GM21360 (cell line): ENCODE data around the gene CELSR3.
A peak's percentile ranks its signal among the peaks of the same experiment; 100 is the strongest.

ENCODE experiments used
- ATAC-seq: cut with Tn5 transposase; IDR thresholded peaks from one replicate; pipeline ENCODE4 v1.9.1; 2021; ENCODE audit warnings: mild to moderate bottlenecking, moderate library complexity; ENCODE audit not compliant: unreplicated experiment

CELSR3 gene

GRCh38 chr3:48686538-48687219 is 24.0 kb upstream of the CELSR3 start:
- ATAC-seq = no peak

DNA sequence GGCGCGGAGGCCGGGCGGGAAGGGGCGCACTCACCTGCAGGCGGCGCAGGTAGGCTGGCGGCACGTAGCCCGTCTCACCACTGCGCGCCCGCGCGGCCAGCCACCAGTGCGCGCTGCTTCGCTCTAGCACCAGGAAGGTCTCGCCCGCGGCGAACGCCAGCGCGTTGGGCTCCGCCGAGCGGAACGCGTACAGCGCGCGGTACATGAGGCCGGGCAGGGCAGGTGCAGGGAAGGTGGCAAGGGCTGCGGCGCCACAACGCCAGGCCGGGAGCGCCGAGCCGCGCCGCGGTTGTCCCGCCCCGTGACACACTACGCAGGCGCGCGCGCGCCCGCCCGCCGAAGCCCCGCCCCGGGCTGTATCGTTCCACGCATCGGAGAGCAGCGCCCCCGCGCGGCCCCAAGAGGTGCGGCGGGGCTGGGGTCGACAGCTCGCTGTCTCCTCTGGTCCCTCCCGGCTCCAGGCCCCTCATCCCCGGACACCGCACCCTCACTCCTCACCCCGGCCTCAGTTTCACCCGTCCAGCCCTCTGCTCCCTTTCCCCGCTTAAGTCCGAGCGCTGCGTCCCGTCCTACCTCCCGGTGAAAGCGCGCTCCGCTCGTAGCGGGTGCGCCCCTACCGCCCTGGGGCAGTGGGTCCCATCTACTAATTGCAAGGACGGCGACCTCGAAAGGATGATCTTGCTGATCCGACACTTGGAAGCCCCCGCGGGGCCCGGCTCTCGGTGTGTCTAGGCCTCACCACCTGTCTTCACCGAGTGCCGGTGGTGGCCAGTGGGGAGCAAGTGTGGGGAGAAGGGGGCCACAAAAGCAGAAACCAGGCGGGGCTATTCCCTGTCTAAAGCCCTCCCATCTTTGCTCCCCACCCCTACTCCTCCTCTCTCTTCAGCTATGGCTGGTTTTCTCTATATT is 23.2 kb upstream of the CELSR3 start, which contains the start of gene NCKIPSD:
Gene NCKIPSD (minus strand): TSS at position 313 of the 909 bp plus-strand sequence. CDS start 108 bp downstream, at position 205.
- ATAC-seq = peak; percentile 71

GRCh38 chr3:48685293-48685602 is 22.6 kb upstream of the CELSR3 start:
- ATAC-seq = no peak

GRCh38 chr3:48684480-48685143 is 21.9 kb upstream of the CELSR3 start:
- no peak for ATAC-seq

DNA sequence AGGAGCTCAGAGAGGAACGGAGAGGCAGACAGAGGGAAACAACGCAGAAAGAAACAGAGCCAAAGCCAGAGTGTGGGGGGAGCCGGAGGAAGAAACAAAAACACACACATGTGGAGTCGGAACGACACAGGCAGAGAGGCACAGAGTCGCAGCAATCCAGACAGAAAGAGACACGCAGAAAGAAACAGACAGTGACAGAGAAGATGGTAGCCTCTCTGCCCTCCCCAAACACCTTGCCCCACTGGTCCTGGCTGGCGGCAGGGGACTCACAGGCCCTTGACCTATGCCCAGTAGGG is 21.3 kb upstream of the CELSR3 start:
- ATAC-seq = no peak

GRCh38 chr3:48682786-48683185 is 20.1 kb upstream of the CELSR3 start:
- ATAC-seq = no peak

DNA sequence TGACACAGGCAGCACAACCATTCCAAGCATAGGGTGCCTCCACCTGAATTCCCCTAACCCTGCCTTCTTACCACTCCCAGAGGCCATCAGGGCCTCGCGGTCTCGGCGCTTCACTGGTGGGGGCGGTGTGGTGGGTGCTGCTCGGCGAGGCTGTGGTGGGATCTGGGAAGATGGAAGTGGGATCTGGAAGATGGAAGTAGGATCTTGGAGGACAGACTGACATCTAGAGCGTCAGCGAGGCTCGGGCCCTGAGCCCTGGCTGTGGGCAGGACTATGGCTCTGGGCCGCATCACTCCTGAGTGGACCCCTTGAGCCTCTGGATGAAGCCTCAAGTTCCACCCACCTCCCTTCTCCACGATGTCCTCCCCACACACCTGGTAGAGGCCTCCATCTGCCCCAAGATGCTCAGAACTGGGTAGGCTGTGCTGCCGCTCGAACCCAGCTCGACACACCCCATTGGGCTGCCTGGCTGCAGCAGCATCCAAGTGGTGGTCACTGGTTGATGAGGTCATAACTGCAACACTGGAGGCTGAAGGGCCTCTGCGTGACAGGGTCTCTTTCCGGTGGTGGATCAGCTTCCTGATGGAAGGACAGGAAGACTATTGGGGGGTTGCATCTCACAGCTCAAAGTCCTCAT is 19.4 kb upstream of the CELSR3 start:
- ATAC-seq = no peak

DNA sequence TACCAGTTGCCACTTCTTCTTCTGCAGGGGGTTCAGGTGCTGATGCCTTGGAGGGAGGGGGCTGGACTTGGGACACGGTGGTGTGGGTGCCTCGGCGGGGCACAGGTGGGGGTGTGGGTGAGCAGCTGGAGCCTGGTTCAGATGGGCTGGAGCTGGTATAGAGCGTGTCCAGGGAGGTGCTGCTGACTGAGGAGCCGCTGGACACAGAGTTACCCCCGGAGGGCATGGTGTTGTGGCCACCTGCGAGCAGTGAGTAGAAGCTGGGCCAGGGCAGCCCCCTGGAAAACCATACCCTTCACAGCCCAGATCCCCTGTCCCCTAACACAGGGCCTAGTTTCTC is 18.8 kb upstream of the CELSR3 start:
- no peak for ATAC-seq

- ATAC-seq = no peak
Observed at GRCh38 chr3:48680811-48681540, 18.3 kb upstream of the CELSR3 start.

DNA sequence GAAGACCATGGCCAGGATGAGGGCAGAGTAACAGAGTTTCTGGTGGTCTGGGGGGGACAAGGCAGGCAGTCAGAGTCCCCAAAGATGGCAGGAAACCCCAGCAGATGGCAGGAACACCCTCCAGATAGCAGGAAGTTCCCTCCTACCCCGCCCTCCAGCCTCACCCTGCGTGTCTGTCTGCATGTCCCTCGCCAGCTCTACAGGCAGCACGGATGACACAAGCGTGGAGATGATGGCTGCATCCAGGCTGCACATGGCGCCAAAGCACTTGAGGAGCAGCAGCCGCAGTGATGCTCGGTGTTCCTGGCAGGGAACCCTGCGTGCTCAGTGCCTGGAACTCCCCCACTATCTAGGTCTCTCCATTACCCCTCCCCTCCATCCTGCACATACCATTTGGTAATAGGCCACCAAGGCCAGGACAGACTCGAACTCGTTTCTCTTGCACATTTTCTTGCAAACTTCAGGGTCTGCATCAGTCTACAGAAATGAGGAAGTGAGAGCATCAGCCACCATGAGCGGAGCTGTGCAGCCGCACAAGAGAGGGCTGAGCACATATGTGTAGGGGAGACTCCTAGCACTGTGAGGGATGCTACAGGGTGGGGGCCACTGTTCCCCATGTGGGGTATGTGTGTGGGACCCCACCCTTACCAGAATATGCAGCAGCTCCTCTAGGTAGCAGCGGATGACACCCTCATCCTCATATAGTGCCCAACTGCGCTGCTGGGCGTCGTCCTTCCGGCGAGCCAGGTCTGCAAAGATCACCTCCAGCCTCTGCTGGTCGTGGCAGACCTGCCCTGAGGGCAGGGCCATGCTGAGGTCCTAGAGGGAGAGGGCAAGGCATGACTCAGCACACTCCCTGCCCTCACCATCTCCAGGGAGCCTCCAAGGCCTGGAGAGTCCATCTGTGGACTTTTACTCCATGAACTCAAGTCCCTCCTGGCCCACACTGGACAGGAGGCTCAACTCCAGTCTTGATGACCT is 17.0 kb upstream of the CELSR3 start:
- ATAC-seq = no peak

DNA sequence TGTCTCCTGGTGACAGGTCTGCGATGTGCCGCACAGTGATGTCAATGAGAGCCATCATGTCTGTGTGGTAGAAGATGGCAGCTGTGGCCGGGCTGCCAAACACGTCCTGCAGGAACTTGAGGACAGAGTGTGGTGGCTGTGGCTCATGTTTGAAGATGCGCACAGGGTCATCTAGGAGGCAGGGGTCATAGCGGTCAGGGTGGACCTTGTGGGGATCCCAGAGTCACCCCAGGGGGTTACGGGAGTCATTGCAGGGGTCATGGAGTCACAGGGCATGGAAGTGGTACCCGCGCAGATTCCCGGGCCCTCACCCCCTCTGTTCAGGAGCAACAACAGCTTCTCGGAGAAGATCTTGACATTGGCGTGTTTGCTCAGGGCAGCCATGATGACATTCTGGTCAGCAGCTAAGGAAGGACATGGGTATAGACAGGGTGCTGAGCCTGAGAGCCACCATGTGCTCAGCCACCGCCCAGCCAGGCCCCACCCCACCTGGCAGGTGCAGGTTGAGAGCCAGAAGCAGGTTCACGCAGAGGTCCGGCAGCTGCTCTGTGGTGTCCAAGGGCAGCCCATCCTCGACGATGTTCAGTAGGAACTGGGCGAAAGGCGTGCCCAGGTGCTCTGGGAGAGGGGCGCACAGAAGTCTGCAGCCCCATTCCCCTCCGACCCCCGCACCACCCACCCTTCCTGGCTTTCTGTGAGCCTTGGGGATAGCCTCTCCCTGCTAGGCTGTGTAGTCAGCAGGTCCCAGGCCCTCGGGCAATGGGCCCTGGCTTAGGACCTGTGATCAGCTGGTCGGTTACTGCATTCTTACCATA is 16.1 kb upstream of the CELSR3 start:
- ATAC-seq = no peak

DNA sequence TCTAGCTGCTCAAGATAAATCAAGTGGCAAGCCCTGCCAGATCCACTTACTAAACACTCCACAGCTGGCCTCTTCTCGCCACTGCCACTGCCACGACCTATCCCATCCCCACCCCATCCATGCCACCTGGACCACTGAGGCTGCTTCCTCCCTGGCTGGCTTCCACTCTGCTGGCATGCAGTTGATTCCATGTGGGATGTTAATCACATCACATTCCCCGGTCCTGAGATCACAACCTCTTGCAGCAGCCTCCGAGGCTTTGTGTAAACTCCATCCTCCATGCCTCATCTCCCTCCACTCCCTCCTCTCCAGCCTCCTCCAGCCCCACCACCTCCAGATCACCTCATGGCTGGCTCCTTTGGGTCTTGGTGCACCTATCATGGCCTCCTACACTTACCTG is 15.4 kb upstream of the CELSR3 start:
- no peak for ATAC-seq

GRCh38 chr3:48674505-48674904 is 11.8 kb upstream of the CELSR3 start:
- no peak for ATAC-seq

GRCh38 chr3:48672522-48672921 is 9.8 kb upstream of the CELSR3 start:
- no peak for ATAC-seq

GRCh38 chr3:48664929-48665328 is 2.2 kb upstream of the CELSR3 start:
- ATAC-seq = no peak

DNA sequence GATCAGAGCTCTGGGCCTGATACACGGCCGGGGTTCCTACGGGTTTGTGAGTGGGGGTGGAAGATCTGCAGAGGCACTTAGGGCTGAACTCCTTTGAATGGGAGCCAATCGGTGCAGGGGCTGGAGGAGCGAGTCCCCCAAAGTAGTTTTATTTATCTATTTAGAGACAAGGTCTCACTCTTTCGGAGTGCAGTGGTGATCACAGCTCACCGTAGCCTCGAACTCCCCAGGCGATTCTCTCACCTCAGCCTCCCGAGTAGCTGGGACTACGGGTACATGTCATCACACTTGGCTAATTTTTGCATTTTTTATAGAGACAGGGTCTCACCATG is 1.6 kb upstream of the CELSR3 start:
- no peak for ATAC-seq

GRCh38 chr3:48663489-48664312 is 1.0 kb upstream of the CELSR3 start:
- peak; percentile 81 for ATAC-seq

DNA sequence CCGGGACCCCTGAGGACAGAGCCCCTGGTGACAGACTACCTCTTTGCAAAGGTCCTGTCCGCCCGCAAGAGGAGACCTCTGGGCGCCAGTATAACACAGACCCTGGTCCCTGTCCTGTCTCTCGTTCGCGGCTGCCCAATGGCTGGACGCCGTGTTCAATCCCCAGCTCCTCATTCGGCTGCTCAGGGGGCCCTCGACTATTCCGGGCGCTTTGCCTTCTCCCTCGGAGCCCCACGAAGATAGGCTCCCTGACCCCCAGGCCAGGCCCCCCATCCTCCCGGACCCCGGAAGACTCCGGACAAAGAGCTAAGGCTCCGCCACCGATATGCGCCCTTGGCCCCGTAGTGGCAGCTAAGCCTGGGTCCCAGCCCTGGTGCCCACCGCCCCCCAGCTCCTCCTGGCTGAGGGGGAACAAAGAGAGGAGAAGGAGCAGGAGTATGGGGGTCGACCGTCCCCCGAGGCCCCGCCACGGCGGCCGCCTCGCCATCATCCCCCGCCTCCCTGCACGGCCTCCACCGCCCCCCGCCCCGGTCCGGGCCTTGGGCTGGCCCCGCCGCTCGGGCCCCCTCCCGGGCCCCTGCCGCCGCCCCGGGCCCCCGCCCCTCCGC is 437 bp downstream of the CELSR3 start:
- ATAC-seq = no peak
